GM10847 (cell line): ENCODE results near the gene CD96.

Experiments used
- POLR2A ChIP-seq: IDR thresholded peaks from 2 replicates; pipeline ENCODE4 v1.6.1; 2011; ENCODE audit not compliant: insufficient read length; ENCODE audit errors: extremely low read depth

The CD96 gene

GRCh38 chr3:111541391-111541790, 606 bp upstream of the CD96 start:
- TF ChIP-seq POLR2A: no peak

DNA sequence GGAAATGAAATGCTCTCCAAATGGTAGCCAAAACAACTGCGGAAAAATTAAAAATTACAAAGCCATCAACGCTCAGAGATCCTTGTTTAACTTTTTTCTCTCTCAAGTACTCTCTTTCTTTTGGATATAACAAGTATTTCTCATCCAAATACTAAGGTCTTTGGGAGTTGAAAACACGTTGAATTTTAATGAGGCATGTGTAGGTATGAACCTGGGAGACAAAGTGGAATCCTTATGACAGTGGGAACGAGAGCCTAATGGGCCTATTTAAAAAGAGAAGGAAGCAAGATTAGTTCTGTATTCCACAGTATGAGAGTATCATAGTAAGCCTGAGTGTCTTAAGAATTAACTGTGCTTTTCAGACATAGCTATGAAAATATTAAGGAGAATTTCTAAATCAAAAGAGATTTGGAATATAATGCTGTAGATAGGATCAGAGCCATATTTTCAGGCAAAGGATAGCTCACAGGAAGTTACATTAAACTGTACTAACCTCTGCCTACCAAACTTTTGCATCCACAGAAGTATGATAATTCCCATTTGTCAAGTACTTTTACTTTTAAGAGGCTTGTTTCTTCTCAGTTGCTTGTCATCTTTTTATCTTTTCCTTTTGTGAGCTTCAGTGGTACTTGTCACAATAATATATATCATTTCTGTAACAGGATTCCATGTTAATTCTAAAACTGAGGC, 759 bp downstream of the CD96 start:
- no peak for TF ChIP-seq POLR2A

DNA sequence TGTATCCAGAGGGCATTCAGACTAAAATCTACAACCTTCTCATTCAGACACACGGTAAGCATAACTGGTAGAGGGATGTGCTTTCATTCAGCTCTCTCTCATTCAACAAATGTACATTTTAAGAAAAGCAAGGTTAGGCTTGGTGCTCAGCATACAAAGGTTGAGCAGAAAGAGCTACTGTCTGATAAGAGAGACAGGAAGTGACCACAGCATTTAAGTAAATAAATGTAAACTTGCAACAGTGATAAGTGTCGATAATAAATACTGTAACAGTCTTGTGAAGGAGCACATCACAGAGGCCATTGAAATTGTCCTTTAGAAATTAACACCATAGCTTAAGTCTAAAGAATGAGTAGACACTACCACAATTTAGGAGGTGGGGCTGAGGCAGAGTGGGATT, 3.4 kb downstream of the CD96 start:
- no peak for TF ChIP-seq POLR2A

DNA sequence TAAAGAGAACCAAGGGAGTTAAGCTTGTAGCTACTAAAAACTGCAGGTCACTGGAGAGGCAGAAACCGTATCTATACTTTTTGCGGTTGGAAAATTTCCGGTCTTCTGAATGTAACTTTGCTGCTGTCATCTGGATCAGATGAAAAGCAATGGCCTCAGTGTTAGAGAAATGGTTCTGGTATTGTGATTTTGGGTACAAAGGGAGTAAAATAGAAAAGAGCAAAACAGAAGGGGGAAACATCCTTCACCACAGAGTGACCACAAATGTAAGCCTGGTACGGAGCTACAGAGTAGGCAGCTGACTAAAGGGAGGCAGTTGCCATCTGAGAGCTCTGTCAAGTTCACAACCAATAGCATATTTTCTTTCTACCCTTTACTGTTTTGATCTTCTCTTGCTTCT, 5.6 kb downstream of the CD96 start:
- no peak for TF ChIP-seq POLR2A

GRCh38 chr3:111548092-111548491, 6.1 kb downstream of the CD96 start:
- TF ChIP-seq POLR2A: no peak

GRCh38 chr3:111548756-111549155, 6.8 kb downstream of the CD96 start:
- TF ChIP-seq POLR2A: no peak

- TF ChIP-seq POLR2A: no peak
These were observed 24.8 kb downstream of the CD96 start for GRCh38 chr3:111566844-111567243.

DNA sequence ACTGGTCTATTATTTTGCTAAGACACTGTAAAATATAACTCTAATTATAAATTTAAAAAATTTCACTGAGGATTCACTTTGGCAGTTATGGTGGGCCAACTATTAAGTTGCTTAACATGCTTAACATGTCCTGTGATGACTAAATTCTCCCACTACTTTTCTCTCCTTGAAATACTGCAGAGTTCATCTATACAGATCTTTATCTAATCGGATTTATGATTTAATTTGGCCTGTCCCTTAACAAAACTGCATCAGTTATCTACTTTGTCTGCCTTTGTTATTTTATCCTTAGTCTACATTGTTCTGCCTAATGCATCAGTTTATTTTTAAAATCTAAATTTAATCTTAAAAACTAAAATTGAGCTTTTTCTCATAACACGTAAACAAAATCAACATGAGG, 26.4 kb downstream of the CD96 start:
- no peak for TF ChIP-seq POLR2A

- TF ChIP-seq POLR2A: no peak
These were observed 26.9 kb downstream of the CD96 start for GRCh38 chr3:111568911-111569310.

- TF ChIP-seq POLR2A: no peak
These were observed 28.5 kb downstream of the CD96 start for GRCh38 chr3:111570404-111571030.

DNA sequence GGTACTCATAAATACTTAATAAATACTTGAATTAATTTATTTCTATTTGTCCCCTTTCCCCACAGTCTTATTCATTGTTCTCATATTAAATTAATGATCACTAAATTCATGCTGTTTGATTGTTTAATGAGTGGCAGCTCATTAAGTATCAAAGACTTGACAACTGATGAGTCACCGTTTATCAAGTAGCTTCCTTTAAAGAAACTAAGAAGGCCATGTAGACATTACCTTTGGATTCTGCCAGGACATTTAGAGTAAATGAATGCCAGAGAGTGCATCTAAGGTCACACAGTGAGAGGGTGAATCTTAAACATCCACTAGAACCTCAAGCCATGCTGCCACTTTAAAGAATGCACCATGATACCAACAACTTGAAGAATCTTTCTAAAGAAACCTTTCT, 29.3 kb downstream of the CD96 start:
- TF ChIP-seq POLR2A: no peak

- no peak for TF ChIP-seq POLR2A
These were observed 30.0 kb downstream of the CD96 start for GRCh38 chr3:111571907-111572460.

DNA sequence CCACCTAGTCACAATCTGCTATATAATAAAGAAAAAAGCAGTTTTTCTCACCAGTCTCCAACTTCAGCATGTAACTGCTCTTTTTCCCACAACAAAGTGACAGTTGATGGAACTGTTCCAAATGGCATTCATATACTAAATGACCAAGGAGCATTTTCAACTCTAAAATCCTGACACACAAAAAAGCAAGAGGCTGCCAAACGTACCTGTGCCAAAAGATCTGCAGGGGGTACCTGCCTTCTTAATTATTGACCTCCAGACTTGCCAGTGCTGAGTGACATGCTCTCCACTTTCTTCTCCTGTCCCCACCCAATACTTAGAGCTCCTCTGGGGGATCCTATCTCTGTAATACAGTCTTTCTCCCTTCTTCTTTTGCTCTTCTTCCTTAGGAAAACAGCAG, 35.1 kb downstream of the CD96 start:
- no peak for TF ChIP-seq POLR2A

GRCh38 chr3:111577798-111578685, 36.0 kb downstream of the CD96 start:
- TF ChIP-seq POLR2A: no peak

- TF ChIP-seq POLR2A: no peak
These were observed 36.9 kb downstream of the CD96 start for GRCh38 chr3:111578867-111579266.

DNA sequence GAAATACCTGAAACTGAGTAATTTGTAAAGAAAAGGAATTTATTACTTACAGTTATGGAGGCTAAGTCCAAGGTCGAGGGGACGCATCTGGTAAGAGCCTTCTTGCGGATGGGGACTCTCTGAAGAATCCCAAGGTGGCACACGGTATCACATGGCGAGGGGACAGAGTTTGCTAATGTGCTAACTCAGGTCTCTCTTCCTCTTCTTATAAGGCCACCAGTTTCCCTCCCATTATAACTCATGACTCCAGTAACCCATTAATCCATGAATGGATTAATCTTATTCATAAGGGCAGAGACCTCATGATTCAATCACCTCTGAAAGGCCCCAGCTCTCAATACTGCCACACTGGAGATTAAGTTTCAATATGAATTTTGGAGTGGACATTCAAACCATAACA, 37.5 kb downstream of the CD96 start:
- TF ChIP-seq POLR2A: no peak
